ENCODE results near the gene MRGPRD.

DNA sequence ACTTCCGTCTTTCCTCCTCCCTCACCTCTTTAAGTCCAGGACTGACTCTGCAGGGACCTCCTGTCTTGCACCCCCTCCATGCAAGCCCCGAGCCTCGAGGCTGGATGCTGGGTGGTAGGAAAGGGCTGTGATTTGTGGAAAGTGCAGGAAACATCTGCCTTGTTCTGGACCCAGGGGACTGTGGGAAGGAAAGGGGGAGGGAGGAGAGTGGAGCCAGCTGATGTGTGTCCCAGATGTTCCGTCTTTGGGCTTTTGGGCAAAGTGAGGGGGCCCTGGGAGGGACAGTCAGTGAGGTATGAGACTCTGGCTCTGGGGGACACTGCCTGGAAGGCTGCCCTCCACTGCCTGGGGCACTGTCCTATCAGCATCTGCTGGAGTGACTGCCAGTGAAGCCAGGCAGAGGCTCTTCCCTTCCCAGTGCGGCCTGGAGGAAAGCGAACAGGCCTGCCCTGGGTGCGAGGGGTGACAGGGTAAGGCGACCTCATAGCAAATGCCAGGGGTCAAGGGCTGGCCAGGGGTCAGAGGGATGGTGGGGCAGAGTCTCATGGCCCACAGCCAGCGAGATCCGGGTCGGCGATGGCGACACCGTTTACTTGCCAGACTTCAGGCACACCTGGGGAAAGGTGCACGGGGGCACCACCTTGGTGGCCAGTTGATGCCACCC lies 1.7 kb downstream of the MRGPRD start:
- no peak for TF ChIP-seq SUZ12 (IDR thresholded peaks at IDR 0.05; ENCODE audit: extremely low read depth, insufficient read depth, insufficient read length)
- no peak for TF ChIP-seq YY1 (IDR thresholded peaks at IDR 0.05; ENCODE audit: insufficient read depth, insufficient read length)
